Measurements from ENCODE around the gene C1QB. TPM values are rescaled to one million over a fixed set of nuclear protein-coding genes. Genes with fewer than 3 reads are reported as not detected.

Gene C1QB
- total and polyA plus RNA-seq, 9 of the 15 experiments (the other 6 are each of a cell fraction or from before 2014, with no cell fraction given): 0.55 TPM; not detected in 8

DNA sequence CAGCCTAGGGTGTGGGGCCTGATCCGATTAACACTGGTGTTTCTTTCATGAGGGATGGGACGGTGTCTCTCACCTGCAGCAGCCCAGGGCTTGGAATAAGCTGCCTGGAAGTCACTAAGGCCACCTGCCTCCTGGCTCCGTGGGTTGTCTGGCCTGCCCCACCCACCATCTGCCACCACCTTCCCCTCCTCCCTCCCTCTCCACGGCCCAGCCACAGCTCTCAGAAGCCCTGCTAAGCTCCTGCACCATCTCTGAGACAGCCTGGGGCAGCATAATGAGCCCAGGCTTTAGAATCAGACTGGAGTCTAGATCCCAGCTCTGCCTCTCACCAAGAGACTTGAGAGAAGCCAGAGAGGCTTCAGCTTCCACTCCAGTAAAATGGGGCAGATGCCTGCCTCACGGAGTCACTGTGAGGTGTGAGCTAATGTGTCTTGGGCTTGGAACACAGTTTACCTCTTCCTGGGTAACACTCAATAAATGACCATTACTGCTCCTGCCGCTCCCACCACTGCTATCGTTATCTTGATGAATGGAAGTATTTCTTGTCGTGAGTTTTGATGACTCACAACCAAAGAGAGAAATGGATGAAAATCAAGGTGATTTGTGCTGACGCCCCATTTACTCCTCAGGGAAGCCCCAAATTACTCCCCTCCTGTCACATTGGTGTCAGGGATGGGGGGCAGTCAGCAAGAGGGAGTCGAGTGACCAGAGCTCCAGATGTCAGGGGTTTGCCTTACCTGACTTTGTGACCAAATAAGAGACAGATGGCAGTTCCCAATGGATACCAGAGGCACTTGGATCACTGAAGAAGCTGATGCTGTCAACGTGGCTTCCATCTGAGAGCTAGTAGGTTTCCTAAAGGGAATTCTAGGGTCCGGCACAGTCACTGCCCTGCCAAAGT is 40.1 kb upstream of the C1QB start:
- Histone ChIP-seq H2AFZ (ENCODE audit: low read depth, low read length) (no peak overlapping the region), H3K36me3 (ENCODE audit: control insufficient read depth, insufficient read depth, low read length) (no peaks in the 10 kb centered on the region), H4K20me1 (replicated peaks; ENCODE audit: control insufficient read depth, insufficient read depth, low read length) (peaks cover 21% of the 10 kb centered on the region), H3K4me3 (no peak overlapping the region), H3K79me2 (ENCODE audit: control insufficient read depth, insufficient read depth, low read length) (no peaks in the 10 kb centered on the region), H3K27ac (ENCODE audit: extremely low read depth, low read depth, low read length) (no peak overlapping the region), H3K4me1 (replicated peaks in 1 of 2; ENCODE audit: control insufficient read depth in 2 of 2, insufficient read depth in 2 of 2, low read length in 2 of 2) (peaks cover 0 to under 1% of the 10 kb centered on the region in 2 experiments; a peak in 2 of 5 replicates), H3K4me2 (ENCODE audit: insufficient read depth, low read length) (no peak overlapping the region), H3K9me1 (ENCODE audit: control insufficient read depth, insufficient read depth, low read length) (no peaks in the 10 kb centered on the region), H3K9me3 (replicated peaks; ENCODE audit: control insufficient read depth, insufficient read depth, low read depth, low read length) (no peaks in the 10 kb centered on the region), H3K27me3 (ENCODE audit: control insufficient read depth in 2 of 2, insufficient read depth in 2 of 2, low read length in 2 of 2) (peaks cover 12 to 35% of the 10 kb centered on the region in 2 experiments; a peak in 4 of 5 replicates), H3K9ac (ENCODE audit: insufficient read depth in 1 of 2, low read depth in 2 of 2, low read length in 2 of 2) (no peak overlapping the region)
- intact Hi-C loops (cut with micrococcal nuclease): no loop called here
- BruUV-seq (replicated peaks): no TSS peak
- 0 out of 2 replicates have a peak, but pooled peaks have one; percentile 21 for TF ChIP-seq FOSL1 (tag; conservative IDR thresholded peaks at IDR 0.05)
- TF ChIP-seq ZNF316 (IDR thresholded peaks at IDR 0.05): 0 out of 2 replicates have a peak, but pooled peaks have one; percentile 25
- no peak for TF ChIP-seq TOE1 (IDR thresholded peaks at IDR 0.05; ENCODE audit: borderline replicate concordance)
- TF ChIP-seq TOE1 (CRISPR knock-in tag; IDR thresholded peaks at IDR 0.05; ENCODE audit: borderline replicate concordance, low read depth): no peak
- DNase-seq (ENCODE audit: extremely low read depth in 1 of 4, low spot score in 3 of 4): no peak
- no peak for ATAC-seq
- in situ Hi-C loops (cut with MboI): no loop called here
- ChIA-PET CTCF (ENCODE audit: low intra/inter-chr PET ratio) (interaction anchor here (0.6 kb wide), 1 partner anchor 299 kb away, joined by 5 read pairs; no protein-coding TSS in a partner anchor), POLR2A (interaction anchor here (0.6 to 0.7 kb wide), 3 partner anchors 16 to 48 kb away, joined by 3 read pairs; no protein-coding TSS in a partner anchor)
- WGBS (ENCODE audit: insufficient coverage, low coverage, missing lambda C conversion rate): 0% methylated on average over 11 of the region's 12 CpGs
- FAIRE-seq: no peak

All from K562 (cell line).